GM23338 (cell line): ENCODE results near the gene SPTLC2. TPM values are rescaled to one million over a fixed set of nuclear protein-coding genes. Genes with fewer than 3 reads are reported as not detected.

Experiments used
- ATAC-seq: fragments of 200-7000 bp; cut with Tn5 transposase; 3 replicates; pipeline ENCODE4 v1.9.1; 2020
- DNase-seq: peaks from one replicate; pipeline ENCODE4 v3.0.0-alpha.2; 2015; ENCODE audit warnings: low spot score
- H2AFZ ChIP-seq: fragments of 200-600 bp; sonication (generic); 2 replicates; pipeline ENCODE4 v1.8.0; 2016; ENCODE audit warnings: antibody characterized with exemption, mild to moderate bottlenecking, moderate library complexity
- H3F3A ChIP-seq: fragments of 200-600 bp; sonication (generic); replicated peaks from 2 replicates; pipeline ENCODE4 v1.8.0; 2017; ENCODE audit warnings: antibody characterized with exemption, mixed run types, low read depth
- H3K27ac ChIP-seq: fragments of 200-600 bp; sonication (generic); 2 replicates; pipeline ENCODE4 v1.6.1; 2016; ENCODE audit warnings: low read depth
- H3K27me3 ChIP-seq: fragments of 200-600 bp; sonication (generic); 2 replicates; pipeline ENCODE4 v1.8.0; 2016; ENCODE audit warnings: mild to moderate bottlenecking, mixed run types, moderate library complexity; ENCODE audit not compliant: insufficient read depth
- H3K36me3 ChIP-seq: fragments of 200-600 bp; sonication (generic); 2 replicates; pipeline ENCODE4 v1.8.0; 2016; ENCODE audit warnings: mild to moderate bottlenecking; ENCODE audit not compliant: insufficient read depth
- H3K4me1 ChIP-seq: fragments of 200-600 bp; sonication (generic); 2 replicates; pipeline ENCODE4 v1.8.0; 2016; ENCODE audit warnings: mild to moderate bottlenecking, moderate library complexity; ENCODE audit not compliant: insufficient read depth
- H3K4me2 ChIP-seq: fragments of 200-600 bp; sonication (generic); 2 replicates; pipeline ENCODE4 v1.7.1; 2017; ENCODE audit warnings: mixed run types
- H3K4me3 ChIP-seq: fragments of 200-600 bp; sonication (generic); 2 replicates; pipeline ENCODE4 v1.6.1; 2016; ENCODE audit warnings: mixed run types
- H3K79me2 ChIP-seq: fragments of 200-600 bp; sonication (generic); replicated peaks from 2 replicates; pipeline ENCODE4 v1.8.0; 2017; ENCODE audit warnings: mild to moderate bottlenecking; ENCODE audit not compliant: insufficient read depth
- H3K9me2 ChIP-seq: fragments of 200-600 bp; sonication (generic); 2 replicates; pipeline ENCODE4 v1.8.0; 2017; ENCODE audit not compliant: insufficient read depth
- H4K20me1 ChIP-seq: fragments of 200-600 bp; sonication (generic); replicated peaks from 2 replicates; pipeline ENCODE4 v1.8.0; 2017; ENCODE audit warnings: mild to moderate bottlenecking; ENCODE audit not compliant: insufficient read depth
- H3K27ac Mint-ChIP-seq: 2 replicates; pipeline ENCODE4 v1.8.0; 2020; ENCODE audit warnings: inconsistent platforms, mild to moderate bottlenecking, moderate library complexity, mixed read lengths
- H3K27me3 Mint-ChIP-seq: 3 replicates; pipeline ENCODE4 v1.8.0; 2022; ENCODE audit warnings: low read depth, mild to moderate bottlenecking, moderate library complexity, mixed read lengths, inconsistent platforms; ENCODE audit not compliant: insufficient read depth, poor library complexity
- H3K36me3 Mint-ChIP-seq: 3 replicates; pipeline ENCODE4 v1.8.0; 2021; ENCODE audit warnings: low read depth, mild to moderate bottlenecking, inconsistent platforms, moderate library complexity, mixed read lengths
- H3K4me1 Mint-ChIP-seq: 3 replicates; pipeline ENCODE4 v1.8.0; 2020; ENCODE audit warnings: mild to moderate bottlenecking, inconsistent platforms, mixed read lengths
- H3K4me3 Mint-ChIP-seq: 3 replicates; pipeline ENCODE4 v1.8.0; 2021; ENCODE audit warnings: moderate library complexity, mild to moderate bottlenecking, inconsistent platforms, mixed read lengths
- H3K9me3 Mint-ChIP-seq: 3 replicates; pipeline ENCODE4 v1.8.0; 2020; ENCODE audit warnings: moderate library complexity, mild to moderate bottlenecking, inconsistent platforms, mixed read lengths
- CREB1 ChIP-seq: fragments of 250-450 bp; sonication (Bioruptor Pico); IDR thresholded peaks from 2 replicates; pipeline ENCODE4 v1.5.0; 2020; ENCODE audit warnings: low read depth, mild to moderate bottlenecking, moderate library complexity
- CTCF ChIP-seq, 2 experiments: fragments of 200-600 bp in 1 of 2; sonication (generic) in 1 of 2; conservative IDR thresholded peaks; 2 replicates each; pipeline versions ENCODE4 v1.5.1 to v1.6.1; 2016 to 2017; ENCODE audit warnings: antibody characterized with exemption in 2 of 2, low read depth in 2 of 2, mild to moderate bottlenecking in 2 of 2, moderate library complexity in 1 of 2
- EZH2 ChIP-seq: fragments of 200-600 bp; sonication (generic); IDR thresholded peaks from one replicate; pipeline ENCODE4 v1.8.0; 2017; ENCODE audit warnings: antibody characterized with exemption, mild to moderate bottlenecking, low read depth; ENCODE audit not compliant: unreplicated experiment
- EZH2phosphoT487 ChIP-seq: fragments of 200-600 bp; sonication (generic); IDR thresholded peaks from one replicate; pipeline ENCODE4 v1.8.1; 2018; ENCODE audit warnings: antibody characterized with exemption; ENCODE audit not compliant: unreplicated experiment
- JUNB ChIP-seq: IDR thresholded peaks from one replicate; pipeline ENCODE4 v1.6.1; 2016; ENCODE audit warnings: antibody characterized with exemption; ENCODE audit not compliant: unreplicated experiment
- NANOG ChIP-seq: IDR thresholded peaks from 2 replicates; pipeline ENCODE4 v1.6.1; 2016; ENCODE audit warnings: antibody characterized with exemption, borderline replicate concordance
- STAT1 ChIP-seq: IDR thresholded peaks from one replicate; pipeline ENCODE4 v1.6.1; 2016; ENCODE audit warnings: antibody characterized with exemption; ENCODE audit not compliant: unreplicated experiment
- ZNF114 ChIP-seq: fragments of 250-450 bp; sonication (Bioruptor Pico); IDR thresholded peaks from 2 replicates; pipeline ENCODE4 v1.5.0; 2020; ENCODE audit warnings: mild to moderate bottlenecking, moderate library complexity
- polyA plus RNA-seq: library from polyadenylated mRNA; unstranded; fragments of >200 nt; fragmentation: Nextera tagmentation; extraction: Ambion mirVana; gene quantifications from 2 replicates; pipeline ENCODE4 v1.2.1, GENCODE V29; 2016
- total RNA-seq: library from RNA; depleted of rRNA; stranded (reverse); fragments of >200 nt; shearing (Covaris generic); gene quantifications from 2 replicates; pipeline ENCODE4 v1.2.3, GENCODE V29; 2014
- TF ChIP-seq, protein P1 (sequence below): IDR thresholded peaks from one replicate; pipeline ENCODE4 v1.6.1; 2018; ENCODE audit warnings: antibody characterized with exemption; ENCODE audit not compliant: unreplicated experiment
- TF ChIP-seq, protein P2 (sequence below): IDR thresholded peaks from 2 replicates; pipeline ENCODE4 v1.6.1; 2016; ENCODE audit warnings: antibody characterized with exemption

Gene SPTLC2
- total and polyA plus RNA-seq, 2 experiments from 2014 or later = 22.3 to 38.9 TPM

DNA sequence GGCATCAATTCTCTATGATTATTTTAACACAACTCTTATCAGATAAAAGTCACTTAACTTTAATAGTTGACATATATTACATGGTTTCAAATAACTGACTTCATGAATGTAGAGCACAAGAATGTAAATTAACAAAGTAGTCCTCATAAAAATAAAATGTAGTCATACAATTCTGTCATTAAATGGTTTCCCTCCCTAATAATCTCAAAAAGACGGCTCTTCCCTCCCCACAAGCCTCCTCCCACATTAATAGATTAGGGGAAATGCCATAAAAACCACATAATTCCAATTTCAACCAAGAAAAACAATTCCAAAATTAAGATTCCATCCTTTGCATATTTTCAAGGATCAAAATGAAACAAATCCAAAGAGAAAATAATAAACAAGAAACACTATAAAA is 36.7 kb downstream of the SPTLC2 start:
- Histone ChIP-seq H3K27ac (no peak overlapping the region; the same call in 1 of the 2 replicates), H3K4me1 (no peaks in the 10 kb centered on the region; the same call in 1 of the 2 replicates), H3K9me2 (no peaks in the 10 kb centered on the region), H3K36me3 (peaks cover 7% of the 10 kb centered on the region; the same call in 1 of the 2 replicates), H2AFZ (no peak overlapping the region), H3K27me3 (no peaks in the 10 kb centered on the region), H3K4me3 (no peak overlapping the region), H4K20me1 (peaks cover 18% of the 10 kb centered on the region), H3K4me2 (no peak overlapping the region), H3F3A (no peaks in the 10 kb centered on the region), H3K79me2 (peaks cover 58% of the 10 kb centered on the region)
- Mint-ChIP-seq H3K27me3 (no peaks in the 10 kb centered on the region), H3K4me3 (no peak overlapping the region), H3K4me1 (no peaks in the 10 kb centered on the region), H3K36me3 (peaks cover 8% of the 10 kb centered on the region; the same call in 2 of the 3 replicates), H3K9me3 (no peaks in the 10 kb centered on the region), H3K27ac (no peak overlapping the region)
- no peak for ATAC-seq
- no peak for DNase-seq
- no peak for TF ChIP-seq EZH2phosphoT487
- TF ChIP-seq, protein P1, sequence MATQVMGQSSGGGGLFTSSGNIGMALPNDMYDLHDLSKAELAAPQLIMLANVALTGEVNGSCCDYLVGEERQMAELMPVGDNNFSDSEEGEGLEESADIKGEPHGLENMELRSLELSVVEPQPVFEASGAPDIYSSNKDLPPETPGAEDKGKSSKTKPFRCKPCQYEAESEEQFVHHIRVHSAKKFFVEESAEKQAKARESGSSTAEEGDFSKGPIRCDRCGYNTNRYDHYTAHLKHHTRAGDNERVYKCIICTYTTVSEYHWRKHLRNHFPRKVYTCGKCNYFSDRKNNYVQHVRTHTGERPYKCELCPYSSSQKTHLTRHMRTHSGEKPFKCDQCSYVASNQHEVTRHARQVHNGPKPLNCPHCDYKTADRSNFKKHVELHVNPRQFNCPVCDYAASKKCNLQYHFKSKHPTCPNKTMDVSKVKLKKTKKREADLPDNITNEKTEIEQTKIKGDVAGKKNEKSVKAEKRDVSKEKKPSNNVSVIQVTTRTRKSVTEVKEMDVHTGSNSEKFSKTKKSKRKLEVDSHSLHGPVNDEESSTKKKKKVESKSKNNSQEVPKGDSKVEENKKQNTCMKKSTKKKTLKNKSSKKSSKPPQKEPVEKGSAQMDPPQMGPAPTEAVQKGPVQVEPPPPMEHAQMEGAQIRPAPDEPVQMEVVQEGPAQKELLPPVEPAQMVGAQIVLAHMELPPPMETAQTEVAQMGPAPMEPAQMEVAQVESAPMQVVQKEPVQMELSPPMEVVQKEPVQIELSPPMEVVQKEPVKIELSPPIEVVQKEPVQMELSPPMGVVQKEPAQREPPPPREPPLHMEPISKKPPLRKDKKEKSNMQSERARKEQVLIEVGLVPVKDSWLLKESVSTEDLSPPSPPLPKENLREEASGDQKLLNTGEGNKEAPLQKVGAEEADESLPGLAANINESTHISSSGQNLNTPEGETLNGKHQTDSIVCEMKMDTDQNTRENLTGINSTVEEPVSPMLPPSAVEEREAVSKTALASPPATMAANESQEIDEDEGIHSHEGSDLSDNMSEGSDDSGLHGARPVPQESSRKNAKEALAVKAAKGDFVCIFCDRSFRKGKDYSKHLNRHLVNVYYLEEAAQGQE = no peak
- TF ChIP-seq CTCF (conservative IDR thresholded peaks at IDR 0.05; ENCODE audit: low read depth in 2 of 2) = no peak
- no peak for TF ChIP-seq EZH2
- TF ChIP-seq, protein P2, sequence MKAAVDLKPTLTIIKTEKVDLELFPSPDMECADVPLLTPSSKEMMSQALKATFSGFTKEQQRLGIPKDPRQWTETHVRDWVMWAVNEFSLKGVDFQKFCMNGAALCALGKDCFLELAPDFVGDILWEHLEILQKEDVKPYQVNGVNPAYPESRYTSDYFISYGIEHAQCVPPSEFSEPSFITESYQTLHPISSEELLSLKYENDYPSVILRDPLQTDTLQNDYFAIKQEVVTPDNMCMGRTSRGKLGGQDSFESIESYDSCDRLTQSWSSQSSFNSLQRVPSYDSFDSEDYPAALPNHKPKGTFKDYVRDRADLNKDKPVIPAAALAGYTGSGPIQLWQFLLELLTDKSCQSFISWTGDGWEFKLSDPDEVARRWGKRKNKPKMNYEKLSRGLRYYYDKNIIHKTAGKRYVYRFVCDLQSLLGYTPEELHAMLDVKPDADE = no peak
- TF ChIP-seq JUNB = no peak
- TF ChIP-seq STAT1 = no peak
- TF ChIP-seq NANOG = no peak
- TF ChIP-seq ZNF114 (CRISPR knock-in tag) = no peak
- TF ChIP-seq CREB1 = no peak

GRCh38 chr14:77579065-77579464 is 37.4 kb downstream of the SPTLC2 start:
- H3K9me3 Mint-ChIP-seq = no peaks in the 10 kb centered on the region
- DNase-seq = no peak
- Histone ChIP-seq H3K79me2 (peaks cover 52% of the 10 kb centered on the region), H3K4me1 (no peaks in the 10 kb centered on the region; the same call in 1 of the 2 replicates), H3K27me3 (no peaks in the 10 kb centered on the region), H2AFZ (no peak overlapping the region), H3K4me2 (no peak overlapping the region), H4K20me1 (peaks cover 17% of the 10 kb centered on the region), H3K9me2 (no peaks in the 10 kb centered on the region), H3K27ac (no peak overlapping the region), H3K36me3 (peaks cover 7% of the 10 kb centered on the region; the same call in 1 of the 2 replicates), H3K4me3 (no peak overlapping the region), H3F3A (no peaks in the 10 kb centered on the region)
- H3K4me3 Mint-ChIP-seq = no peak overlapping the region
- H3K4me1 Mint-ChIP-seq = no peaks in the 10 kb centered on the region
- ATAC-seq = no peak
- no peak for TF ChIP-seq EZH2
- no peak for TF ChIP-seq CREB1
- TF ChIP-seq, protein P2 = no peak
- no peak for TF ChIP-seq CTCF (conservative IDR thresholded peaks at IDR 0.05; ENCODE audit: low read depth in 2 of 2)
- no peak for TF ChIP-seq EZH2phosphoT487
- no peaks in the 10 kb centered on the region for H3K27me3 Mint-ChIP-seq
- no peak overlapping the region for H3K27ac Mint-ChIP-seq
- H3K36me3 Mint-ChIP-seq = peaks cover 13% of the 10 kb centered on the region; the same call in 2 of the 3 replicates
